Panc1 (cell line): Measurements from ENCODE around the gene TGFBRAP1. TPM values are rescaled to one million over a fixed set of nuclear protein-coding genes. Genes with fewer than 3 reads are reported as not detected.
A peak's percentile ranks its signal among the peaks of the same experiment; 100 is the strongest.
"Not testable (repeated sequence)": the region's sequence is repeated elsewhere in the genome, so short reads cannot be mapped to it uniquely, and the experiment has no call there.

ENCODE experiments used
- ATAC-seq: fragments of 200-7000 bp; cut with Tn5 transposase; 2 replicates; pipeline ENCODE4 v1.9.1; 2020; ENCODE audit warnings: mild to moderate bottlenecking, moderate library complexity
- BruUV-seq: library from RNA; stranded (reverse); fragments of 400-500 nt; replicated peaks from 2 replicates; lab custom pipeline; 2021; lab: Mats Ljungman, UMichigan
- CTCF ChIA-PET: fragments of 300-600 bp; sonication (Branson Sonifier 250); formaldehyde crosslinking; loops from one replicate; lab custom pipeline; 2022; ENCODE audit warnings: antibody characterized with exemption; lab: Charles Lee
- POLR2A ChIA-PET: fragments of 300-600 bp; sonication (Branson Sonifier 250); formaldehyde crosslinking; loops from one replicate; lab custom pipeline; 2022; ENCODE audit warnings: antibody characterized with exemption; lab: Charles Lee
- DNase-seq: peaks from one replicate; pipeline ENCODE4 v3.0.0-alpha.2; 2010; ENCODE audit warnings: low read depth, low spot score
- H3K27ac ChIP-seq: 2 replicates; pipeline ENCODE4 v1.5.1; 2011; ENCODE audit warnings: mild to moderate bottlenecking, low read length, inconsistent platforms
- H3K27me3 ChIP-seq: fragments of 200-500 bp; sonication (Bioruptor generic); 2 replicates; pipeline ENCODE4 v1.6.0; 2014; ENCODE audit warnings: low read length, inconsistent platforms; ENCODE audit not compliant: control insufficient read depth, insufficient read depth
- H3K36me3 ChIP-seq: fragments of 200-500 bp; sonication (Bioruptor generic); 2 replicates; pipeline ENCODE4 v1.5.1; 2014; ENCODE audit warnings: inconsistent platforms, mild to moderate bottlenecking, low read length, moderate library complexity; ENCODE audit not compliant: control insufficient read depth, insufficient read depth
- H3K4me1 ChIP-seq: 2 replicates; pipeline ENCODE4 v1.5.1; 2011; ENCODE audit warnings: inconsistent platforms, mild to moderate bottlenecking, low read length, moderate library complexity; ENCODE audit not compliant: control insufficient read depth, insufficient read depth
- H3K4me3 ChIP-seq, 2 experiments: 2 replicates each; pipeline ENCODE4 v1.5.1; 2011 to 2012; ENCODE audit warnings: low read depth in 2 of 2, low read length in 2 of 2, mild to moderate bottlenecking in 2 of 2, inconsistent platforms in 1 of 2, moderate library complexity in 1 of 2
- H3K9me3 ChIP-seq: fragments of 200-500 bp; sonication (Bioruptor generic); 2 replicates; pipeline ENCODE4 v1.5.1; 2014; ENCODE audit warnings: low read depth, mild to moderate bottlenecking, inconsistent platforms, low read length, moderate library complexity; ENCODE audit not compliant: control insufficient read depth, insufficient read depth
- POLR2AphosphoS5 ChIP-seq: IDR thresholded peaks from 2 replicates; pipeline ENCODE4 v1.6.1; 2012; ENCODE audit warnings: mild to moderate bottlenecking, low read depth, low read length, moderate library complexity
- SIN3A ChIP-seq: IDR thresholded peaks from 2 replicates; pipeline ENCODE4 v1.6.1; 2012; ENCODE audit warnings: low read depth, mild to moderate bottlenecking, low read length, moderate library complexity, borderline replicate concordance; ENCODE audit not compliant: insufficient read depth
- TCF7L2 ChIP-seq: IDR thresholded peaks from 2 replicates; pipeline ENCODE4 v1.6.1; 2011; ENCODE audit warnings: mild to moderate bottlenecking, low read depth, low read length, inconsistent platforms
- in situ Hi-C: cut with HindIII; loops from 2 replicates; pipeline ENCODE4 v1.10.0; 2016; ENCODE audit warnings: low sequenced_read_pairs, low pct_unique_long_range_greater_than_20kb
- intact Hi-C: fragments of 100-400 bp; cut with micrococcal nuclease; formaldehyde crosslinking; loops from one replicate; pipeline ENCODE4 v1.10.0; 2022; ENCODE audit not compliant: unreplicated experiment
- total RNA-seq: library from RNA; stranded (reverse); gene quantifications from one replicate; pipeline ENCODE4 v1.2.1, GENCODE V29; 2021; ENCODE audit not compliant: unreplicated experiment
- TF ChIP-seq, protein P1 (sequence below), 2 experiments: IDR thresholded peaks; 2 replicates each; pipeline ENCODE4 v1.6.1; 2011 to 2012; ENCODE audit warnings: low read depth in 2 of 2, control low read depth in 1 of 2, low read length in 1 of 2, mild to moderate bottlenecking in 1 of 2, moderate library complexity in 1 of 2; ENCODE audit not compliant: insufficient read depth in 1 of 2
- TF ChIP-seq, protein P2 (sequence below): fragments of 450-650 bp; IDR thresholded peaks from 2 replicates; pipeline ENCODE4 v1.5.1; 2017; ENCODE audit warnings: mild to moderate bottlenecking

TGFBRAP1 gene
- total RNA-seq, 1 experiment from 2014 or later = 32.7 TPM

- POLR2A ChIA-PET = interaction anchor here (0.5 to 0.6 kb wide), 3 partner anchors 9 to 271 kb away, joined by 3 to 6 read pairs (median 3); partner anchors contain the start of gene C2orf49
- Histone ChIP-seq H3K4me1 (peaks cover 35% of the 10 kb centered on the region), H3K9me3 (no peaks in the 10 kb centered on the region), H3K27ac (peak overlapping the region; percentile 86), H3K4me3 (peak overlapping the region; percentile 66 to 87), H3K27me3 (no peaks in the 10 kb centered on the region), H3K36me3 (no peaks in the 10 kb centered on the region)
- ATAC-seq = peak; percentile 38
- DNase-seq = no peak
- TF ChIP-seq POLR2AphosphoS5 = no peak
- TF ChIP-seq, protein P1, sequence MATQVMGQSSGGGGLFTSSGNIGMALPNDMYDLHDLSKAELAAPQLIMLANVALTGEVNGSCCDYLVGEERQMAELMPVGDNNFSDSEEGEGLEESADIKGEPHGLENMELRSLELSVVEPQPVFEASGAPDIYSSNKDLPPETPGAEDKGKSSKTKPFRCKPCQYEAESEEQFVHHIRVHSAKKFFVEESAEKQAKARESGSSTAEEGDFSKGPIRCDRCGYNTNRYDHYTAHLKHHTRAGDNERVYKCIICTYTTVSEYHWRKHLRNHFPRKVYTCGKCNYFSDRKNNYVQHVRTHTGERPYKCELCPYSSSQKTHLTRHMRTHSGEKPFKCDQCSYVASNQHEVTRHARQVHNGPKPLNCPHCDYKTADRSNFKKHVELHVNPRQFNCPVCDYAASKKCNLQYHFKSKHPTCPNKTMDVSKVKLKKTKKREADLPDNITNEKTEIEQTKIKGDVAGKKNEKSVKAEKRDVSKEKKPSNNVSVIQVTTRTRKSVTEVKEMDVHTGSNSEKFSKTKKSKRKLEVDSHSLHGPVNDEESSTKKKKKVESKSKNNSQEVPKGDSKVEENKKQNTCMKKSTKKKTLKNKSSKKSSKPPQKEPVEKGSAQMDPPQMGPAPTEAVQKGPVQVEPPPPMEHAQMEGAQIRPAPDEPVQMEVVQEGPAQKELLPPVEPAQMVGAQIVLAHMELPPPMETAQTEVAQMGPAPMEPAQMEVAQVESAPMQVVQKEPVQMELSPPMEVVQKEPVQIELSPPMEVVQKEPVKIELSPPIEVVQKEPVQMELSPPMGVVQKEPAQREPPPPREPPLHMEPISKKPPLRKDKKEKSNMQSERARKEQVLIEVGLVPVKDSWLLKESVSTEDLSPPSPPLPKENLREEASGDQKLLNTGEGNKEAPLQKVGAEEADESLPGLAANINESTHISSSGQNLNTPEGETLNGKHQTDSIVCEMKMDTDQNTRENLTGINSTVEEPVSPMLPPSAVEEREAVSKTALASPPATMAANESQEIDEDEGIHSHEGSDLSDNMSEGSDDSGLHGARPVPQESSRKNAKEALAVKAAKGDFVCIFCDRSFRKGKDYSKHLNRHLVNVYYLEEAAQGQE (IDR thresholded peaks at IDR 0.05; ENCODE audit: insufficient read depth in 1 of 2, low read depth in 2 of 2, low read length in 1 of 2) = no peak
- TF ChIP-seq SIN3A = no peak
- TF ChIP-seq TCF7L2 = no peak
- TF ChIP-seq, protein P2, sequence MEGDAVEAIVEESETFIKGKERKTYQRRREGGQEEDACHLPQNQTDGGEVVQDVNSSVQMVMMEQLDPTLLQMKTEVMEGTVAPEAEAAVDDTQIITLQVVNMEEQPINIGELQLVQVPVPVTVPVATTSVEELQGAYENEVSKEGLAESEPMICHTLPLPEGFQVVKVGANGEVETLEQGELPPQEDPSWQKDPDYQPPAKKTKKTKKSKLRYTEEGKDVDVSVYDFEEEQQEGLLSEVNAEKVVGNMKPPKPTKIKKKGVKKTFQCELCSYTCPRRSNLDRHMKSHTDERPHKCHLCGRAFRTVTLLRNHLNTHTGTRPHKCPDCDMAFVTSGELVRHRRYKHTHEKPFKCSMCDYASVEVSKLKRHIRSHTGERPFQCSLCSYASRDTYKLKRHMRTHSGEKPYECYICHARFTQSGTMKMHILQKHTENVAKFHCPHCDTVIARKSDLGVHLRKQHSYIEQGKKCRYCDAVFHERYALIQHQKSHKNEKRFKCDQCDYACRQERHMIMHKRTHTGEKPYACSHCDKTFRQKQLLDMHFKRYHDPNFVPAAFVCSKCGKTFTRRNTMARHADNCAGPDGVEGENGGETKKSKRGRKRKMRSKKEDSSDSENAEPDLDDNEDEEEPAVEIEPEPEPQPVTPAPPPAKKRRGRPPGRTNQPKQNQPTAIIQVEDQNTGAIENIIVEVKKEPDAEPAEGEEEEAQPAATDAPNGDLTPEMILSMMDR = no peak
- CTCF ChIA-PET = no interaction called here
- in situ Hi-C loops = no loop called here
- BruUV-seq = no TSS peak
- intact Hi-C loops = no loop called here
Observed at GRCh38 chr2:105328281-105329196, 996 bp downstream of the TGFBRAP1 start.

- Histone ChIP-seq H3K36me3 (no peaks in the 10 kb centered on the region), H3K4me1 (peaks cover 35% of the 10 kb centered on the region), H3K4me3 (no peak overlapping the region), H3K9me3 (no peaks in the 10 kb centered on the region), H3K27ac (0 out of 2 replicates have a peak overlapping the region, but pooled peaks have one; percentile 13), H3K27me3 (no peaks in the 10 kb centered on the region)
- TF ChIP-seq, protein P1 (IDR thresholded peaks at IDR 0.05; ENCODE audit: insufficient read depth in 1 of 2, low read depth in 2 of 2, low read length in 1 of 2) = no peak
- TF ChIP-seq POLR2AphosphoS5 = no peak
- TF ChIP-seq SIN3A = no peak
- TF ChIP-seq, protein P2 = no peak
- no peak for TF ChIP-seq TCF7L2
- in situ Hi-C loops = no loop called here
- ChIA-PET POLR2A (interaction anchor here (0.6 kb wide), 2 partner anchors 38 to 451 kb away, joined by 3 to 6 read pairs; no protein-coding TSS in a partner anchor), CTCF (no interaction called here)
- BruUV-seq = TSS peak; percentile 70
- intact Hi-C loops = no loop called here
- DNase-seq = no peak
- ATAC-seq = no peak
Observed at GRCh38 chr2:105327690-105328089, 1.8 kb downstream of the TGFBRAP1 start.

GRCh38 chr2:105327271-105327670, 2.3 kb downstream of the TGFBRAP1 start:
- DNase-seq, H3K27me3 ChIP-seq, H3K4me3 ChIP-seq, in situ Hi-C loops, BruUV-seq, intact Hi-C loops, H3K27ac ChIP-seq, CTCF ChIA-PET, ATAC-seq, H3K9me3 ChIP-seq, H3K36me3 ChIP-seq: not testable (repeated sequence)
- POLR2A ChIA-PET = interaction anchor here (0.6 kb wide), 1 partner anchor 450 kb away, joined by 3 read pairs; no protein-coding TSS in a partner anchor
- peaks cover 35% of the 10 kb centered on the region for H3K4me1 ChIP-seq
